ENCODE results near the gene ARL8A. TPM values are rescaled to one million over a fixed set of nuclear protein-coding genes. Genes with fewer than 3 reads are reported as not detected.
A peak's percentile ranks its signal among the peaks of the same experiment; 100 is the strongest.

ARL8A gene
- total RNA-seq, 6 experiments from 2014 or later, result 23.1 to 57.7 (median 36.1) TPM

DNA sequence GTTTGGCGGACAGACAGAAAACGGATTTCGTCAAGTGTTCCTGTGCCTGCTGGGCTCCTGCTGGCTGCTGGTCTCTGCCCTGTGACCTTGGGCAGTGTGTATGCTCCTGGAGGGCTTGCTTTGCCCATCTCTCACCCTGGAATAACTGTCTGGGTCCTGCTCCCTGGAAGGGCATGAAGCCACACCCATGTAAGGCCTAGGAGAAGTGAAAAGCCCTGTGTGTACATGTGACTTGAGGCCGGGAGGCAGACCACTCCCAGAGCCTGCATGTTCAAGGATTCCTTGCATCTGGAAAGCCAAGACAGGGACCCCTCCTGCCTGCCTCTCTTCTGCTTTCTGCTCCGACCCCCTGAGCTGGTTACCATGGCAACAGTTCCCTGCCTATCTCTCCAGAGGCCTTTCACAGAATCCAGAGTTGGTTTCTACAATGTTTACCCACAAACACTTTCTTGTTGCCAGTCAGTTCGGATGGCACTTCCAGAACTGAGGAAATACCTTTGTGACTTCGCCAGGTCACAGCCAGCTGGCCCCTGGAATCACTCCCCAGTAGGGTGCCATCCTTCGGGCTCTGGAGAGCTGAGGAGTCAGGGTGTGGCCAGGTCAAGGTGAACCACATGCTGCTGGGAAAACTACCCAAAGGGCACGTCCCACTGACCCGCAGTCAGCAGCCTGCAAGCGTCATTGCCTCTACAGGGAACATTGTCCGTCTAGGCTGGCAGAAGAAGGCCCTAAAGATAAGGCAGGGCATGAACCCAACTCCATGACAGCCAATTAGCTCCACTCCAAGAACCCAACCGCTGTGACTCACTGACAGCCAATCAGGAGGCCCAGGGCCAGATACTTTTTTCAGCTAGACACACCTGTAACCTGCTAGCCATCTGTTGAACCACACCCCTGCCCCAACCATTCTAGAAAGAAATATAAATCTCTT lies 36.5 kb downstream of the ARL8A start:
- ATAC-seq, result peak; percentile 67 to 74 (median 71)
- Histone ChIP-seq H3K27me3 (no peaks in the 10 kb centered on the region), H3K4me1 (peaks cover 0 to 37% (median 14%) of the 10 kb centered on the region in 4 donors), H3K4me3 (no peak overlapping the region), H3K9me3 (no peaks in the 10 kb centered on the region), H3K27ac (peak overlapping the region; percentile 75 to 88 (median 83)), H3K36me3 (no peaks in the 10 kb centered on the region)
- WGBS (ENCODE audit: insufficient coverage, low coverage, low lambda C conversion rate, missing lambda C conversion rate), result 17% methylated on average over 9 of the region's 13 CpGs
- peak; percentile 85 to 93 (median 92) for DNase-seq
- intact Hi-C loops (cut with DNase I), result loop anchor here in 1 of 2 donors (5.0 kb wide), 1 partner anchor 91 kb away; no protein-coding TSS in a partner anchor
- TF ChIP-seq POLR2A (IDR thresholded peaks at IDR 0.05) (no peak), CTCF (IDR thresholded peaks at IDR 0.05) (no peak)

GRCh38 chr1:202107321-202107761 lies 37.2 kb downstream of the ARL8A start:
- Histone ChIP-seq H3K27me3 (no peaks in the 10 kb centered on the region), H3K36me3 (no peaks in the 10 kb centered on the region), H3K4me3 (no peak overlapping the region), H3K27ac (peak overlapping the region; percentile 75 to 88 (median 83)), H3K9me3 (no peaks in the 10 kb centered on the region), H3K4me1 (peaks cover 0 to 30% (median 12%) of the 10 kb centered on the region in 4 donors)
- peak; percentile 87 to 92 (median 92) for DNase-seq
- no CpG with 5 or more reads among the region's 5 CpGs for WGBS (ENCODE audit: insufficient coverage, low coverage, low lambda C conversion rate, missing lambda C conversion rate)
- TF ChIP-seq CTCF (IDR thresholded peaks at IDR 0.05) (no peak), POLR2A (IDR thresholded peaks at IDR 0.05) (no peak)
- intact Hi-C loops (cut with DNase I), result loop anchor here in 1 of 2 donors (5.0 kb wide), 1 partner anchor 90 kb away; no protein-coding TSS in a partner anchor
- peak; percentile 76 to 87 (median 84) for ATAC-seq

GRCh38 chr1:202106340-202107254 lies 37.9 kb downstream of the ARL8A start:
- Histone ChIP-seq H3K9me3 (no peaks in the 10 kb centered on the region), H3K27me3 (no peaks in the 10 kb centered on the region), H3K4me3 (no peak overlapping the region), H3K4me1 (peaks cover 0 to 29% (median 12%) of the 10 kb centered on the region in 4 donors), H3K27ac (peak overlapping the region; percentile 75 to 88 (median 83)), H3K36me3 (no peaks in the 10 kb centered on the region)
- WGBS (ENCODE audit: insufficient coverage, low coverage, low lambda C conversion rate, missing lambda C conversion rate), result 69% methylated on average over 6 of the region's 10 CpGs
- peak in 1 of 3 donors; percentile 63 for DNase-seq
- intact Hi-C loops (cut with DNase I), result loop anchor here in 1 of 2 donors (5.0 kb wide), 1 partner anchor 89 kb away; no protein-coding TSS in a partner anchor
- ATAC-seq, result peak; percentile 30 to 62 (median 54)
- TF ChIP-seq POLR2A (IDR thresholded peaks at IDR 0.05) (no peak), CTCF (IDR thresholded peaks at IDR 0.05) (no peak)

All from right lobe of liver (tissue), 6 donors.